Fibroblast of skin of back (primary cell): ENCODE data around the gene TOB1.

Source experiments
- DNase-seq: peaks from one replicate; pipeline ENCODE4 v3.0.0-alpha.2; 2013

Gene TOB1

DNA sequence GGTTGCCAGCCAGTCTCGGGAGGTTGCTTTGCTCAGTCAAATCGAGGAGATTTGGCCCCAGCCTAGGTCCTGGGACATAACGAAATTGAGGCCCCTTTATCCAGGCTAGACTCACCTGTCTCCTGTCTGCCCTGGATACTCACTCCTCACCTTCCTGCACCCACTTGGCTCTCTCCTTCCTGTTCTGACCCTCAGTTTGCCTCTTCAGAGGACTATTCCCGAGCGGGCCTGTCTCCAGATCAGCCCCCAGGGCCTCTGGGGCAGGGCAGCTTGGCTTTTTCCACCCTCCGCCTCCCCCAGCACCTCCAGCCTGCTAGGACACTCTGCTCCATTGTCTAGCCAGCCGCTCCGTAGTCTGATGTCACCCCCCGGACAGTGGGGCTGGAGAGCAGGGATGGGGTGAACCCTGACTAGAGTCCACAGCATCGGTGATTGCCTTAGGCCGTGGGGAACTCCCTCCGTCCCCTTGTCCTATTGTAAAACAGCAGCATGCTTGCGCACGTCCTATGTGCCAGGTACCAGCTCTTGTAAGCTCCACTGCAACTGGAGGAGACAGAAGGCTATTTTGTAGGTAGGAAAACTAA, 21.9 kb downstream of the TOB1 start:
- no peak for DNase-seq

- DNase-seq: no peak
Measured at GRCh38 chr17:50843150-50843905, 22.8 kb downstream of the TOB1 start.

GRCh38 chr17:50842506-50843149, 23.5 kb downstream of the TOB1 start:
- no peak for DNase-seq

DNA sequence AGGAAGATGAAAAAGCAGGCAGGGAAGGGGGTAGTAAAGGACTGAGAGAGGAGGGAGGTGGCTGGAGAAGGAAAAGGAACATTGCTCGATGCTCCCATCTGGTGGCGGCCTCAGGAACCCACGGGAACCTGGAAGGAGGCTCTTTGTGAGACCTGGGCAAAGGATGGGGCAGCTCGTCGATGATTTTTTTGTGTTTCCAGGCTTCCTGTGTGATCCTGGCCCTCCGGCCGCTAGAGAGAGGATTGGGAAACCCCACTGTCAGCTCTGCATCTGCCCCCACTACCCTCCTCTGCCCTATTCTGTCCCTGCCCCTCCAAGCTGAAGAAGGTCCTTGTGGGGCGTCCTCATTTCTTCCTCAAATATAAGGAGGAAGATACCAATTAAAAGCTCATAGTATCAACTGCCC, 24.2 kb downstream of the TOB1 start:
- DNase-seq: peak; percentile 62

DNA sequence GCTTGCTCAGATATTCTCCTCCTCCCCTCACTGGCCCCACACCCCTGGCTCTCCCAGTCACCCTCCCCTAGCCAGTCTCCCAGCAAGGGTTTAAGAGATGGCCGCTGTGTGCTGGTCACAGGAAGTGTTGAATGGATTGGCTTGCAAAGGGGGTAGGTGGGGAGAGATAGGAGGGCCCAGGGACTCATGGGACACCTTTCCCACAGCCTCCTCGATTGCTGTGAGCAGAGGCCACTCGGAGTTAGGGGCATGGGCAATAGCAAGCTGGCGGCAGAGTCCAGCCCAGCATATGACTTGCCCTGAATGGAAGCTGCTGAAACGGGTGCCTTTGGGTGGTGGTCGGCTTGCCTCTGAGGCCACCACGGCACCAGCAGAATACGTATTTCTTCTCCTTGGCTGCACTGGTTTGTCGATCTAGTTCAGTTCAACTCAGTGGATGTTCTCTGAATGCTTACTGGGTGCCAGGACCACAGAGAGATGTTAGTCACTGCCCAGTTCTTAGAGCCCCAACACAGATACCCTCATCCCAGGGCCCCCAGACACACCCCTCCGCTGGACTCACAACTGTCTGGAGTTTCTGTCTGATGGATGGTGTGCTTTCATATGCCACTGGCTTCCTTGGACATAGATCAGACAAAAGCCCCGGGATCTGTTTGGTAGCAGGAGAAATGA, 24.7 kb downstream of the TOB1 start:
- no peak for DNase-seq

DNA sequence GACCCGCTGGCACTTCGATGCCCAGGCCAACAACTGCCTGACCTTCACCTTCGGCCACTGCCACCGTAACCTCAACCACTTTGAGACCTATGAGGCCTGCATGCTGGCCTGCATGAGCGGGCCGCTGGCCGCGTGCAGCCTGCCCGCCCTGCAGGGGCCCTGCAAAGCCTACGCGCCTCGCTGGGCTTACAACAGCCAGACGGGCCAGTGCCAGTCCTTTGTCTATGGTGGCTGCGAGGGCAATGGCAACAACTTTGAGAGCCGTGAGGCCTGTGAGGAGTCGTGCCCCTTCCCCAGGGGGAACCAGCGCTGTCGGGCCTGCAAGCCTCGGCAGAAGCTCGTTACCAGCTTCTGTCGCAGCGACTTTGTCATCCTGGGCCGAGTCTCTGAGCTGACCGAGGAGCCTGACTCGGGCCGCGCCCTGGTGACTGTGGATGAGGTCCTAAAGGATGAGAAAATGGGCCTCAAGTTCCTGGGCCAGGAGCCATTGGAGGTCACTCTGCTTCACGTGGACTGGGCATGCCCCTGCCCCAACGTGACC, 25.8 kb downstream of the TOB1 start:
- DNase-seq: no peak

DNA sequence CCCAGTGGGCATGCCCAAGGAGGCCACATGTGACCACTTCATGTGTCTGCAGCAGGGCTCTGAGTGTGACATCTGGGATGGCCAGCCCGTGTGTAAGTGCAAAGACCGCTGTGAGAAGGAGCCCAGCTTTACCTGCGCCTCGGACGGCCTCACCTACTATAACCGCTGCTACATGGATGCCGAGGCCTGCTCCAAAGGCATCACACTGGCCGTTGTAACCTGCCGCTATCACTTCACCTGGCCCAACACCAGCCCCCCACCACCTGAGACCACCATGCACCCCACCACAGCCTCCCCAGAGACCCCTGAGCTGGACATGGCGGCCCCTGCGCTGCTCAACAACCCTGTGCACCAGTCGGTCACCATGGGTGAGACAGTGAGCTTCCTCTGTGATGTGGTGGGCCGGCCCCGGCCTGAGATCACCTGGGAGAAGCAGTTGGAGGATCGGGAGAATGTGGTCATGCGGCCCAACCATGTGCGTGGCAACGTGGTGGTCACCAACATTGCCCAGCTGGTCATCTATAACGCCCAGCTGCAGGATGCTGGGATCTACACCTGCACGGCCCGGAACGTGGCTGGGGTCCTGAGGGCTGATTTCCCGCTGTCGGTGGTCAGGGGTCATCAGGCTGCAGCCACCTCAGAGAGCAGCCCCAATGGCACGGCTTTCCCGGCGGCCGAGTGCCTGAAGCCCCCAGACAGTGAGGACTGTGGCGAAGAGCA, 26.4 kb downstream of the TOB1 start:
- no peak for DNase-seq

GRCh38 chr17:50837980-50838954, 27.9 kb downstream of the TOB1 start:
- no peak for DNase-seq

GRCh38 chr17:50837286-50837979, 28.7 kb downstream of the TOB1 start:
- DNase-seq: no peak

DNA sequence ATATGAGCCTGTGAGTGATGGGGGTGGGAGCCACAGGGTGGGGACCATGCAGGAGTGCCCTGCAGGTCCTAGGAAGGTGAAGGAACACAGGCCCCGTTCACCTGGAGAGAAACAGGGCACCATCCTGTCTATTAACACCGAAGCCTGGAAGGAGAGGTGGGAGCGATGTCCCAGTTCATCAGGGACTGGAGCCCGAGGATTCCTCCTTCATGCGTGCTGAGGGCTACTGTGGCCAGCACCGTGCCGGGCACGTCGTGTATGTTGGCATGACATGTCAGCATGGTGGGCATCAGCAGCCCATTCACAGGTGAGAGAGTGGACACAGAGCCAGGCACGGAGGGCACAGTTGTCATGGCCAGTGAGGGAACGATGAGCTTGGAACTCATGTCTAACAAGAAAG, 29.3 kb downstream of the TOB1 start:
- DNase-seq: no peak

GRCh38 chr17:50835301-50836234, 30.6 kb downstream of the TOB1 start, which contains the start of gene WFIKKN2:
WFIKKN2 (plus strand) TSS chr17:50835586; CDS start chr17:50835938, 352 bp downstream.
- no peak for DNase-seq

GRCh38 chr17:50834429-50835300, 31.5 kb downstream of the TOB1 start:
- no peak for DNase-seq

DNA sequence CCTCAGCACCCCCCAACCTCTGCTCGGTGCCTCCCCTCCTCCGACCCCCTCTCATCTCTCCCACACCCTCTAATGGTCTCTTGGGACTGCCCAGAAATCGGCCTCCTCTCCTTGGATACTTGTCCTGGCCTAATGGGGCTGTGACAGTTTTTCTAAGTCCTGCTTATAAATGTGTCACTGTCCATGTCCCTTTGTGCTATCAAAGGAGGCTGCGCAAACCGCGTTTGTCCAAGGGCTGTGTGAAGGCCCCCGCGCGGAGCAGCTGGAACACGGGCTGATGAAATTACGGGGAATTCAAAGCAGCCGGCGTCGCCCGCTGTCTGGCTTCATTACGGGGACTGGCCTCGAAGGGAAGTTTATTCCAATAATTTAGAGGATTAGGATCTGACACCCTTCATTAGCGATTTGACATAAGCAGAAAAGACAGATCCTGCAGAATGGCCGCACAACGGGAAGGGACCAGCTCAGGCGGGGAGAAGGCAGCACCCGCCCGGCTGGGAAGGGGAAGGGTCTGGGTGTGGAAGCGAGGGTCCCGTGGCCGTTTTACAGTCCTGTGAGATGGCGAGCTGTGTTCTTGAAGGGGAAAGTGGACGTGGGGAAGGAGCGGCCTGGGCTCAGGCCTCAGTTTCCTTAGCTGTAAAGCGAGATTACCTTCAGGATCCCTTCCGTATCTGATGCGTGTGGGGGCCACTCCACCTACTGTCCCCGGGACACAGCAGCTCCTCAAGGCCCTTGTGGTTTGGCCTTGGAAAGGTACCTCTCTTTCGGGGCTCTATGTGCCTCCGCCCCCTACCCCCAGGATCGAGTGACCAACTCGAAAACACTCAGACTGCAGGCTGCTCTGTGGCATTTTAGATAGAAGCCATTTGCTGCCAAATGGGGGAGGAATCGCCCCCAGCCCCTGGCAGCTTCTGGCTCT, 32.4 kb downstream of the TOB1 start:
- DNase-seq: no peak

- no peak for DNase-seq
Measured at GRCh38 chr17:50832864-50833381, 33.2 kb downstream of the TOB1 start.

- DNase-seq: no peak
Measured at GRCh38 chr17:50832267-50832863, 33.8 kb downstream of the TOB1 start.

DNA sequence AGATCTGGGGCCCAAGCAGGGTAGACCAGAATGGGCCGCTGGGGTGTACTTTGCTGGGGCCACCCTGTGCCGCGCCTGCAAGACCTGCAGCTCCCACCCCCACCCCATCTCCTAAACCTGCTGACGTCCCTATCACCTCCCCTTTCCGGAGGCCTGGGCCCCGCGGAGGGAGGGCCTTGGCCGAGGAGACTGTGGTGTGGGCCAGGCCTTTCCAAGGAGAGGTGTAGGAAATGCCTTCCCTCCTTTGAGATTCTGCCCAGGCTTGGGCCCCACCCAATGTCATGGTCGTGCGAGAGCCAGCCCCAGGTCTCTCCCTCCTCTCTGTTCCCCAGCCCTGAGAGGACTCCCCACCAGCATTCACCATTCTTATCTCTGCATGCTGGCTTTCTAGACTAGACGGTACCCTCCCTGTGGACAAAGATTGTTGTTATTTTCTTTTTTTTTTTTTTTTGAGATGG, 34.7 kb downstream of the TOB1 start:
- DNase-seq: no peak
